WTC11 (cell line): ENCODE measurements around the gene TADA2A.

Experiments used
- CBFB ChIP-seq: sonication (generic); formaldehyde crosslinking; IDR thresholded peaks from 2 replicates; pipeline ENCODE4 v1.8.1; 2022; ENCODE audit warnings: mild to moderate bottlenecking, low read depth, missing genetic modification reagents
- CREB1 ChIP-seq: sonication (generic); formaldehyde crosslinking; IDR thresholded peaks from 2 replicates; pipeline ENCODE4 v1.8.0; 2023; ENCODE audit warnings: mild to moderate bottlenecking, missing genetic modification reagents
- E2F1 ChIP-seq: sonication (generic); formaldehyde crosslinking; IDR thresholded peaks from 2 replicates; pipeline ENCODE4 v1.8.0; 2022; ENCODE audit warnings: mild to moderate bottlenecking, missing genetic modification reagents
- HMGA2 ChIP-seq: fragments of 250-450 bp; sonication (Bioruptor Pico); IDR thresholded peaks from 2 replicates; pipeline ENCODE4 v1.4.0; 2021; ENCODE audit warnings: mild to moderate bottlenecking, moderate library complexity
- NR3C1 ChIP-seq: sonication (generic); formaldehyde crosslinking; conservative IDR thresholded peaks from 2 replicates; pipeline ENCODE4 v1.8.1; 2023; ENCODE audit warnings: low read depth, mild to moderate bottlenecking, missing genetic modification reagents
- TEAD4 ChIP-seq: sonication (generic); formaldehyde crosslinking; IDR thresholded peaks from 2 replicates; pipeline ENCODE4 v1.8.0; 2022; ENCODE audit warnings: mild to moderate bottlenecking, missing genetic modification reagents
- ZNF219 ChIP-seq: sonication (generic); formaldehyde crosslinking; IDR thresholded peaks from 2 replicates; pipeline ENCODE4 v1.8.0; 2023; ENCODE audit warnings: missing genetic modification reagents, mild to moderate bottlenecking, borderline replicate concordance
- TF ChIP-seq, protein P1 (sequence below): fragments of 200-600 bp; IDR thresholded peaks from 2 replicates; pipeline ENCODE4 v1.8.0; 2022; ENCODE audit warnings: antibody characterized with exemption
- TF ChIP-seq, protein P2 (sequence below): sonication (generic); formaldehyde crosslinking; IDR thresholded peaks from 2 replicates; pipeline ENCODE4 v1.8.0; 2023; ENCODE audit warnings: missing genetic modification reagents, mild to moderate bottlenecking, borderline replicate concordance

- TF ChIP-seq HMGA2 (CRISPR knock-in tag) (no peak), ZNF219 (CRISPR knock-in tag) (no peak), TEAD4 (CRISPR knock-in tag) (no peak), NR3C1 (CRISPR knock-in tag) (no peak), CBFB (CRISPR knock-in tag) (no peak), E2F1 (no peak), CREB1 (CRISPR knock-in tag) (no peak)
- TF ChIP-seq, protein P1, sequence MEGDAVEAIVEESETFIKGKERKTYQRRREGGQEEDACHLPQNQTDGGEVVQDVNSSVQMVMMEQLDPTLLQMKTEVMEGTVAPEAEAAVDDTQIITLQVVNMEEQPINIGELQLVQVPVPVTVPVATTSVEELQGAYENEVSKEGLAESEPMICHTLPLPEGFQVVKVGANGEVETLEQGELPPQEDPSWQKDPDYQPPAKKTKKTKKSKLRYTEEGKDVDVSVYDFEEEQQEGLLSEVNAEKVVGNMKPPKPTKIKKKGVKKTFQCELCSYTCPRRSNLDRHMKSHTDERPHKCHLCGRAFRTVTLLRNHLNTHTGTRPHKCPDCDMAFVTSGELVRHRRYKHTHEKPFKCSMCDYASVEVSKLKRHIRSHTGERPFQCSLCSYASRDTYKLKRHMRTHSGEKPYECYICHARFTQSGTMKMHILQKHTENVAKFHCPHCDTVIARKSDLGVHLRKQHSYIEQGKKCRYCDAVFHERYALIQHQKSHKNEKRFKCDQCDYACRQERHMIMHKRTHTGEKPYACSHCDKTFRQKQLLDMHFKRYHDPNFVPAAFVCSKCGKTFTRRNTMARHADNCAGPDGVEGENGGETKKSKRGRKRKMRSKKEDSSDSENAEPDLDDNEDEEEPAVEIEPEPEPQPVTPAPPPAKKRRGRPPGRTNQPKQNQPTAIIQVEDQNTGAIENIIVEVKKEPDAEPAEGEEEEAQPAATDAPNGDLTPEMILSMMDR, result no peak
- TF ChIP-seq, protein P2, sequence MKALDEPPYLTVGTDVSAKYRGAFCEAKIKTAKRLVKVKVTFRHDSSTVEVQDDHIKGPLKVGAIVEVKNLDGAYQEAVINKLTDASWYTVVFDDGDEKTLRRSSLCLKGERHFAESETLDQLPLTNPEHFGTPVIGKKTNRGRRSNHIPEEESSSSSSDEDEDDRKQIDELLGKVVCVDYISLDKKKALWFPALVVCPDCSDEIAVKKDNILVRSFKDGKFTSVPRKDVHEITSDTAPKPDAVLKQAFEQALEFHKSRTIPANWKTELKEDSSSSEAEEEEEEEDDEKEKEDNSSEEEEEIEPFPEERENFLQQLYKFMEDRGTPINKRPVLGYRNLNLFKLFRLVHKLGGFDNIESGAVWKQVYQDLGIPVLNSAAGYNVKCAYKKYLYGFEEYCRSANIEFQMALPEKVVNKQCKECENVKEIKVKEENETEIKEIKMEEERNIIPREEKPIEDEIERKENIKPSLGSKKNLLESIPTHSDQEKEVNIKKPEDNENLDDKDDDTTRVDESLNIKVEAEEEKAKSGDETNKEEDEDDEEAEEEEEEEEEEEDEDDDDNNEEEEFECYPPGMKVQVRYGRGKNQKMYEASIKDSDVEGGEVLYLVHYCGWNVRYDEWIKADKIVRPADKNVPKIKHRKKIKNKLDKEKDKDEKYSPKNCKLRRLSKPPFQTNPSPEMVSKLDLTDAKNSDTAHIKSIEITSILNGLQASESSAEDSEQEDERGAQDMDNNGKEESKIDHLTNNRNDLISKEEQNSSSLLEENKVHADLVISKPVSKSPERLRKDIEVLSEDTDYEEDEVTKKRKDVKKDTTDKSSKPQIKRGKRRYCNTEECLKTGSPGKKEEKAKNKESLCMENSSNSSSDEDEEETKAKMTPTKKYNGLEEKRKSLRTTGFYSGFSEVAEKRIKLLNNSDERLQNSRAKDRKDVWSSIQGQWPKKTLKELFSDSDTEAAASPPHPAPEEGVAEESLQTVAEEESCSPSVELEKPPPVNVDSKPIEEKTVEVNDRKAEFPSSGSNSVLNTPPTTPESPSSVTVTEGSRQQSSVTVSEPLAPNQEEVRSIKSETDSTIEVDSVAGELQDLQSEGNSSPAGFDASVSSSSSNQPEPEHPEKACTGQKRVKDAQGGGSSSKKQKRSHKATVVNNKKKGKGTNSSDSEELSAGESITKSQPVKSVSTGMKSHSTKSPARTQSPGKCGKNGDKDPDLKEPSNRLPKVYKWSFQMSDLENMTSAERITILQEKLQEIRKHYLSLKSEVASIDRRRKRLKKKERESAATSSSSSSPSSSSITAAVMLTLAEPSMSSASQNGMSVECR (CRISPR knock-in tag), result no peak
Measured at GRCh38 chr17:37399265-37399803, 7.4 kb upstream of the TADA2A start.
